HG03442 (cell line): Measurements from ENCODE around the gene ZNF304.

ENCODE experiments used
- ATAC-seq: cut with Tn5 transposase; IDR thresholded peaks from one replicate; pipeline ENCODE4 v1.9.1; 2021; ENCODE audit warnings: mild to moderate bottlenecking, moderate library complexity; ENCODE audit not compliant: unreplicated experiment

Gene ZNF304

DNA sequence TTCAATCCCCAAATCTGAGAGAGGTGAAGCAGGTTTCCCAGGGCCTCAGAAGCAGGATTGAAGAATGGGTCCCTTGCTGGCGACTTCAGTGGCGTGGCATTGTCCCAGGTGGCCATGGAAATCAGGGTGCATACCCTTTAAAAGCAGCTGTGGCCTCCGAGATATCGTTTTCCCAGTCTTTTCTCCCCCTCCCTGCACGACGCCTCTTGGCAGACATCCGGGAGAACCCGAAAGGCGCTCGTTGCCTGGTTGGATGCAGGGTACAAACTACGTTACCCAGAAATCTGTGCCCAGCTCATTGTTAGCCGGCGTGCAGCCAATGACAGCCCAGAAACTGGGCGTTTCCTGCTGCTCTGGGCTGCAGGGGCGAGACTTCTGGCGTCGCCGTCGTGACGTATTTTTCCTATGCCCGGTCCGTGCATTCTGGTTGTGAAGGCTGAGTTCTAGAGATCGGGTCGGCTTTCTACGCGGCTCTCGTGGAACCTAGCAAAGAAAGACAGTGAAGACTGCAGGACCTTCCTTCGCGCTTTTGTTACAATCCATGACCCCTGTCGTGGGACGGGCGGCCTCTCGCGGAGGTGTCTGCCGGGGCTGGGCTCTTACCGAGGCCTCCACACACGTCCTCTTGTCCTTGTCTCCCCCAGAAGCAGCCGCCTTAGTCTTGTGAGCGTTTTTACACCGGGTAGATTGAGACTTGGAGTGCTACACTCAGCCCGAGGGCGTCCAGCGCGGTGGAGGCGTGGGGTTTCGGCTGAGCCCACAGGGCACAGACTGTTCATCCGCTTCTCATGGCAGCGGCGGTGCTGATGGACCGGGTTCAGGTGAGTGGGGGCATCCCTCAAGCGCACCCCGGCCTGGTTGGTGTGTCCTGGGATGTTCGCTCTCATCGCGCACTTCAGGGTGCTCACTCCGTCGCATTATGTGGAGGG lies at the start of gene ZNF304:
ZNF304 (plus strand) TSS at position 395 of the 929 bp plus-strand sequence; CDS start at position 789, 394 bp downstream.
- peak; percentile 98 for ATAC-seq

DNA sequence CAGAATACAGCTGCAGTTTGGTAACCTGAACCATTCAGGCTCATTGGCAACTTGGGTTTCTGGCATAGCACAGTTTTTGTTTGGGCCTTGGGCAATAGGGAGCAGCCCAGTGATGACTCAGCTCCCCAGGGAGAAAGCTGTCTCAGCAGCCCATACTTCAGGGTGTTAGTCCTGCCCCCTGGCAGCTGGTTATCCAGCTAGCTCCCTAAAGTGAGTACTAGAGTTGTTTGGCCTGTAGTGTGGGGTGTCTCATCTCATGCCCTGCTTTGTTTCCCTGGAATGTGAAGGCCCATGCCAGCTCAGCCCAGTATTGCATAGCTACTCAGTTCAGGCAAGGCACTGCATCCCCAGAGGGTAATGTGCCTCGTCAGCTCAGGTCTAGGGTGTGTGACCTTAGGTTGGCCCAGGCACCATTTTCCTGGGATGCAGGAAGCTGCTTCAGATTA lies 49.0 kb upstream of the ZNF304 start:
- no peak for ATAC-seq

DNA sequence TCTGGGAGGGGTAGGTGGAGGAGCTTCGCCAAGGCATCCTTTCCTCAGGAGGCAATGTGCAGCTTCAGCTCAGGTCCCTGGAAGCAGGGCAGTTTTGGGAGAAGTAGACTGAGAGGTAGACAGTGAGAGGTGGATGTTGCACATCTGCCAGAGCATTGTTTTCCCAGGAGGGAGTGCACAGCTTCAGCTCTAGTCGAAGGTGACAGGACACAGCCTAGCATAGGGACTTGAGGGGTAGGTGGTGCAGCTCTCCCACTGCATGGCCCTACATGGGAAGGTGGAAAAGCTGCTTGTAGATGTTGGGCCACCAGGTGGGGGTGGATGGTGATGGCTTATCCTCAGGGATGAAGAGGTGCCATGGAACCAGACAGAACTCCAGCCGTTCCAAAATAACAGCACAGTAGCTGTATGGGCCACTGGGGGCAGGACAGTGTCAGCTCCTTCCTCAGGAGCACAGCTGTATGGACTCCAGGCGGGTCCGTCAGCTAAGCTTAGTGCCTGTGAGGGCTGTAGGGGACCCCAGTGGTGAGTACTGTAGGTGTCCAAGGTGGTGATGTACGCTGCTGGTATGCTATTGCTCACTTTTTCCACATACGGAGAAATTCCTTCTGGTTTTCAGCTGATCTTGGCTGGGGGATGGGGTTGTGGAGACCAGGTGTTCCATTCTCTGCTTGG lies 48.2 kb upstream of the ZNF304 start:
- no peak for ATAC-seq

DNA sequence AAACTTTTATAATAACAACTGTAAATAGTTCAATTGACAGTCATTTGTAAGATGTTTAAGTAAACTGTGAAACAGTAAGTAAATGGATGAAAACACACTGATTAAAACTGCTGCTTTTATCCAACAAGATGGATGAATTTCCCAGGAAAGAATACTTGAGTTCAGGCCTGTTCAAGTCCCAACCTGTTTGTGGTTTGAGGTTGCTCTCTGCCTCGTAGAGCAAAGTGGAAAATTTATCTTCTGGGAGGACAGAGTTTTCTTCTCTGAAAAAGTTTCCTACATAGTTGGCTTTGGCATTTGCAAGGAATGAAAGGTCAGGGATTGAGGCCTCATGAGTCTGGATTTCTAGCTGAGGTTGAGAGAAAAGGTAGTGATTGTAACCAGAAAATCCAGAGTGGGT lies 46.0 kb upstream of the ZNF304 start:
- ATAC-seq, result no peak

DNA sequence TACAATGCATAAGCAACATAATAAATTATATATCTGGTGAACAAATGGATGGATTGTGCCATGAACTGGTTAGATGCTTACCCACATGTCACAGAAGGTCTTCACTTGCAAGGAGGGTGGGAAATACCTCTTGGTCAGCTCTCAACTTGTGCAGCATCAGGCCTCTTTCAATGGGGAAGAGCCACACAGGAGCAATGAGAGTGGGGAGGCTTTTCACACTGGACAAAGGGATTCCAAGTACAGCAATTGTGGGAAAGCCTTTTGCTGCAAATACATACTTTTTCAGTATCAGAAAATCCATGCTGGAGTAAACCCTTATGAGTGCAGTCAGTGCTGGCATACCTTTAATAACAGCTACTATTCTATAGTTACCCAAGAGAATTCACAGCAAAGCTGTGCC lies 42.6 kb upstream of the ZNF304 start:
- no peak for ATAC-seq

DNA sequence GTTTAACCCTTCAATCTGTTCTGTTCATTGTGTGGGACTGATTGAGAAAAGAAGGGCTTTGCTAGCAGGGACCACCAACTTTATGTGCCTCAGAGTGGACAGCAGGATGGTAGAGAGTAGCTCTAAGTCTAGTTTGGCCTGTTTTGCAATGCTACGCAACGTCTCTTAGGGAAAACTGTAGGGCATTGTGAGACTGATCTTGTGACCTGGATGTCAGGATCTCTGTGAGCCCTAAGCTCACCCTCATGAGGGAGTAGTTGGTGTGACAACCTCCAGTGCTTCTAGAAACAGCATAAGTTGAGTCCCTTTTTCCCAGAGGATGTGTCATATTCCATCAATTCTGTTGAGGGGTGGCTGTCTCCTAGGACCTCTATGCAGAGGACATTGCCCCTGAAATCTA lies 40.3 kb upstream of the ZNF304 start:
- no peak for ATAC-seq

DNA sequence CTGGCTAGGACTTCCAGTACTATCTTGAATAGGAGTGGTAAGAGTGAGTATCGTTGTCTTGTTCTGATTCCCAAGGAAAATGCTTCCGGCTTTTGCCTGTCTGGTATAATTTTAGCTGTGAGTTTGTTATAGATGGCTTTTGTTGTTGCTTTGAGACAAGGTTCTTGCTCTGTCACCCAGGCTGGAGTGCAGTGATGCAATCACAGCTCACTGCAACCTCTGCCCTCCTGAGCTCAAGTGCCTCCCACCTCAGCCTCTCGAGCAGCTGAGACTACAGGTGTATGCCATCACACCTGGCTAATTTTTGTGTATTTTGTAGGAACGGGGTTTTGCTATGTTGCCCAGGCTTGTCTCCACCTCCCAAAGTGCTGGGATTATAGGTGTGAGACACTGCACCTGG lies 36.9 kb upstream of the ZNF304 start:
- no peak for ATAC-seq

DNA sequence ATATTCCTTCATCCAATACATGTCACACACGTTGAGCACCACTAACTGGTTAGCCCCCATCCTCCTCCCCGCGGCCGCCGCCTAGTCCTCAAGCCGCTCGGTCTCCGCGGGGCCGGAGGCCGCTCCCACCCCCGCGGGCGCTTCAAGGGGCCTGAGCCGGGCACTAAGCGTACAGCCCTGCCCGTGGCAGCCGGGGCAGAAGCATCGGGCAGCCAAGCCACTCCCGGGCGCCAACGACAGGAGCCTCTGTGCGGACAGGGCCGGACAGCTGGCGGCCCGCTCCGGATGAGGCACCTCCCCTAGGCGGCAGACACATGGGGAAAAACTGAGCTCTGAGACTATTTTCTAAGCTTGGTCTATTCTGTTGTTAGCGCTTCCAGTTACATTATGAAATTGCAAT lies 33.6 kb upstream of the ZNF304 start:
- ATAC-seq, result no peak

DNA sequence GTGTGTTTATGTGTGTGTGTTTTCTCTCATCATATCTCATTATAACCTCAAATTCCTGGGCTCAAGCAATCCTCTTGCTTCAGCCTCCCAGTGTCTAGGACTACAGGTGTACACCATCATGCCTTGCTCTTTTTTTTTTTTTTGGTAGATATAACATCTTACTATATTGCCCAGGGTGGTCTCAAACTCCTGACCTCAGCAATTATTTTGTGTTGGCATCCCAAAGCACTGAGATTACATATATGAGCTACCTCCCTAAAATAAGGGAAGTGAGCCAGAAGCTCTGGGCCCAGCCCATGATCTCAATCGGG lies 31.2 kb upstream of the ZNF304 start:
- ATAC-seq, result no peak

DNA sequence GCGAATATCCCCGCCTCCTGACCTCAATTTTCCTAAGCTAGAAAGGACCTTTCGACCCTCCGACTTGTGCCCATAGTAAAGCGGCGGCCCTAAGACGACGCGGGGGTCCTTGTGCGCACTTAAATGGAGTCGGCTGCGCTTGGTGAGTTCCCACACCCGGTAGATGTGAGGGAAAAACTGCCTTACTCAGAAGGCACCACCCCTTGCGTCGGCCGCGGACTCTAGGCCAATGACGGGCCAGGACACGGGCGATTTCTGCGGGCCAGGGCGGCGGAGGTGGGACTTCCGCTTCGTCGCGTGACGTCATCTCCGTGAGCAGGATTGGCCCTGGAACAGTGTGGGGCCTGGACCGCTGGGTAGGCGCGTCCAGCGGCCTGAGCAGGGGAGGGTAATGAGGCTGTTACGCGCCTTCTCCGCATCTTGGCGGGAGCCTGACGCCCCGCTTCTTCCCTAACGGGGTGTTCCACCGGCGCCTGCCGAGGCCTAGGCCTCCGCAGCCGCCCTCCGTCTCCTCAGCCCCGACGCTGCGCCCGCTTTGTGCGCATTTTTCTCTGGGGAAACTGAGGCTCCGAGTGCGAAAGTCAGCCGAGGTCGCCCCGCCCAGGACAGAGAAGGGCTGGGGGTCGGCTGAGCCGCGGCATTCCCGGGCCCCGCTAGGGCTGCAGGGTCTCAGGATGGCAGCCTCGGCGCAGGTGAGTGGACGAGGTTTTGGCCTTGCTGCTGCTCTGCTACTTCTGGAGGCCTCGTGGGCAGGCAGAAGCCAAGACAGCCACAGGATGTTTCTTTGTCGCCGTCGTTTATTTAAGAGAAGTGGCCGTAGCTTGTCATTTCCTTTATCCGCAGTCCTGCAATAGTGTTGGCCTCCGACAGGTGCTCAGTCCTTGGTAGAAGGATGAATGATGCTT lies 30.6 kb upstream of the ZNF304 start, which contains the start of gene ZNF543:
ZNF543 (plus strand) TSS at position 293 of the 905 bp plus-strand sequence; CDS start at position 675, 382 bp downstream.
- peak; percentile 98 for ATAC-seq

DNA sequence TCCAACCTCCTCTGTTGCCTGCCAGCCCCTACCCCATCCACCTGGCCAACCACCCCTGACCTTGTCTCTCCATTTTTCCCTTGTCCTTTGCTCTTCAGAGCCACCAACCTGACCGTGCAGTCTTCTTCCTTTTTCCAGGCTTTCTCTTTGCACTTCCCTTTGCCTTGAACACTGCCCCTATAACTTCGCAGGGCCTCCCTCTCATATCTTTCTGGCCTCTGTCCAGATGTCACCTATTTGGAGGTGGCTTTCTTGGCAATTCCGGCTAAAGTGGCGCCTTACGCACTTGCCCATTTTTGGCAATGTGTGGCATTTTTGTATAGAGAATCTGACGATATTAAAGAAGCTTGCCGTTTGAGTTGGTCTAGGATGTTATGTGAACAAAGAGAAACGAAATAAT lies 30.0 kb upstream of the ZNF304 start:
- no peak for ATAC-seq

DNA sequence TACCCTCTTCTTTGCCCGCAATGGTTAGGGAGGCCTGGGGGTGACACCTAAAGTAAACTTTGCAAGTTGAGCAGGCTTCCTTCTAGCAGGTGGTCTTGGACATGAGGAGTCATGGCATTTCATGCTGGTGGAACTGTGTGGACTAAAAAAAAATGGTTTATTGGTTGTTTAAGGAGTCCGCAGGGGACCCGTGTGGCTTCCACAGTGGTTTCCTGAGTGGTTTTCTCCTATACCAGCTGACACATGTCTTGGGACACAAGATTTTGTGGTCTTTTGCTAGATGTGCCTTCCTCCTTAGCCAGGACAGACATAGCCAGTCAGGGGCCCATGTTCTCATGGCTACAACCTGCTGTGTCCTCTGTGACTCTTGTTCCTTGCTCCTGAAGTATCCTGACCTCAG lies 29.3 kb upstream of the ZNF304 start:
- no peak for ATAC-seq

DNA sequence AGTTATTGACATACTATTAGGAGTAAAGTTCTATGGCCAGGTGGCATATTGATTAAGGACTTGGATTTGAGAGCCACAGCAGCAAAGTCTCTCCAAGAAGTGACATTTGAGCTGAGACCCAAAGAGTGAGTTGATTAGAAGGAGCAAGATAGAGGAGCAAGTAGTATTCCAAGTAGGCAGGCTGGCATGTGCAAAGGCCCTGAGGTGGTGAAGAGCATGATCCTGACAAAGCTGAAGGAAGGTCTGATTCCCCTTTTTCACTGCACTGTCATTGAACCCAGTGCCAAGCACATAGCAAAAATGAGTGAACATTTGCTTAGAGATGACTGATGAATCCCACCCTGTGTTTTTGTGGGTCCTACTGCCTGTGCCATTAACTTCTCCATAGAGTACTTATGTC lies 26.1 kb upstream of the ZNF304 start:
- ATAC-seq, result no peak

DNA sequence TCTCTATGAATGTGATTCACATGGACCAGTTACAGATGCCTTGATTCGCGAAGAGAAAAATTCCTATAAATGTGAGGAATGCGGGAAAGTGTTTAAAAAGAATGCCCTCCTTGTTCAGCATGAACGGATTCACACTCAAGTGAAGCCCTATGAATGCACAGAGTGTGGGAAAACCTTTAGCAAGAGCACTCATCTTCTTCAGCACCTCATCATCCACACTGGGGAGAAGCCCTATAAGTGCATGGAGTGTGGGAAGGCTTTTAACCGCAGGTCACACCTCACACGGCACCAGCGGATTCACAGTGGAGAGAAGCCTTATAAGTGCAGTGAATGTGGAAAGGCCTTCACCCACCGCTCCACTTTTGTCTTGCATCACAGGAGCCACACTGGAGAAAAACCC lies 23.1 kb upstream of the ZNF304 start:
- ATAC-seq, result no peak

DNA sequence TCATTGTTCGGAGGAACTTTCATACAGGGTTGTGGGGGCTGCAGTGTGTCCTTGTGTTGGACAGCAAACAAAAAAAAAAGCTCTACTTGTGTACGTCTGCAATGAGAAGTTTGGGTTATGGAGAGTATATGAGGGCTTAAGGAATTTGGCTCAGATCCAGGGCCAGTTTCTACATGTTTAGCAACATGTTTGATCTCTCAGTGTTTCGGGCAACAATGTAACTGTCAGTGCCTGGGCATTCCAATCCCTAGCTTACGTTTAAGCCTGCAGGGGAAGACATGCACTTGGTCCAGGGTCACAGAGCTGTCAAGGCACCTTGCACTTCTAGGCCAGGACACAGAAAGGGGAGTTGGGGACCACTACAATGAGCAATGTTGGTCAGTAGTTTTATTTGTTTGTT lies 16.9 kb upstream of the ZNF304 start:
- no peak for ATAC-seq

DNA sequence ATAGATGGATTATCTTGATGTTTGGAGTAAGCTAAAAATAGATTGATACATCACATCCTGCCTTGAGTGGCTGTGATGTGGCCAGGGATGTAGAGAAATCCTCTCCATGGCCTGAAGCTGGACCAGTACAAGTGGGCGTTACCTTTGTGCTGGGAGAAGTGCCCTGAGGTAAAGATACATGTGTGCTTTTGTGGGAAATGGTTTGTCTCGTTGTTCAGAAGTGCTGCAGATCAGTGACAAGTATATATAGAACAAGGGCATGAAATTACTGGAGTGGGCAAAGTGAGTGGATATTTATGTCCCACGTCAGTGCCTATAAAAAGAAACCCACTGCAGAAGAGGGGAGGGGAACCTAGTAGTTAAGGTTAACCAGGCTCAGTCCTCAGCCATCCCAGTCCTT lies 12.2 kb upstream of the ZNF304 start:
- ATAC-seq, result no peak

DNA sequence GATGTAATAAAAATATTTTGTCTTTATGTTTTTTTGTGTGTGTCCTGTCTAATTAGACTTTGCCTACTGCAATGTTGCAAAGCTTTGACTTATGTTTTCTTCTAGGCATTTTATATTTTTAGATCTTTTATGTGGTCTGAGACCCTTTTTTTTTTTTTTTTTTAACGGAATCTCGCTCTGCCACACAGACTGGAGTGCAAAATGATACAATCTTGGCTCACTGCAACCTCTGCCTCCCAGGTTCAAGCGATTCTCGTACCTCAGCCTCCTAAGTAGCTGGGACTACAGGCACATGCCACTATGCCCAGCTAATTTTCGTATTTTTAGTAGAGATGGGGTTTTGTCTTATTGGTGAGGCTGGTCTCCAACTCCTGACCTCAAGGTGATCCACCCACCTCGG lies 8.5 kb upstream of the ZNF304 start:
- ATAC-seq, result no peak

DNA sequence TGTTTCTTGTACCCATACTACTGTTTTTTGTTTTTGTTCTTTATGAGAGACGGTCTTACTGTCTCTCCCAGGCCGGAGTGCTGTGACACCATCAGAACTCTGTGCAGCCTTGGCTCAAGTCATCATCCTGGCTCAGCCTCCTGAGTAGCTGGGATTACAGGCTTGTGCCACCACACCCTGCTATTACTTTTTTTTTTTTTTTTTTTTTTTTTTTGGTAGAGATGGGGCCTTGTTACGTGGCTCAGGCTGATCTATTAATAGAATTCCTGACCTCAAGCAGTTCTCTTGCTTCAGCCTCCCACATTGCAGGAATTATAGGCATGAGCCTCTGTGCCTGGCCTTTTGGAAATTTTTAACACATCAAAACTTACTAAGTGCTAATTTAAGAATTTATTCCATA lies 2.9 kb upstream of the ZNF304 start:
- ATAC-seq, result no peak

DNA sequence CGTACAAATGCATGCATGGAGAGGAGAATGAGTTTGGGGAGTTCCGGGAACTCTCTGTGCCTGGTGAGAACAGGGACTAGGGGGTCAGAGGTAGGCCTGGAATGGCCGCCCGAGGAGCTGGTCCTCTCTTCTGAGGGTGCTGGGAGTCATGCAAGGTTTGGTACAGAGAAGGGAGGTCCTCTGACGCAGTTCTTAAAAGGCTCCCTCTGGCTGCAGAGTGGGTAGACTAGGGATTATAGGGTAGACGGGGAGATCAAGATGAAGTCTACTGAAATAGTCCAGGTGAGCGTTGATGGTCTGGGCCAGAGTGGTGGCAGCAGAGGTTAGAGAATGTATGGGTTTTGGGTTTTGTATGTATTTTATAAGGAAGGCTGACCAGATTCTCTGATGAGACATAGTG lies 796 bp downstream of the ZNF304 start:
- ATAC-seq, result no peak

DNA sequence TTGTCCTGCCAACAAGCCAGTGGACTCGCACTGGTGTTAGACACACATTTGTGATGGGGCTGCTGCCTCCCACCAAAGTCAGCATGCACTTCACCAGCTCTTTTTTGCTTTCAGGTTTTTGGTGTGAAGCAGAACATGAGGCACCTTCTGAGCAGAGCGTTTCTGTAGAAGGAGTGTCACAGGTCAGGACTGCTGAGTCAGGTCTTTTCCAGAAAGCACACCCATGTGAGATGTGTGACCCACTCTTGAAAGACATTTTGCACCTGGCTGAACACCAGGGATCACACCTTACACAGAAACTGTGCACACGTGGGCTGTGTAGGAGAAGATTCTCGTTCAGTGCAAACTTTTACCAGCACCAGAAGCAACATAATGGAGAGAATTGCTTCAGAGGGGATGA lies 4.8 kb downstream of the ZNF304 start:
- ATAC-seq, result no peak

DNA sequence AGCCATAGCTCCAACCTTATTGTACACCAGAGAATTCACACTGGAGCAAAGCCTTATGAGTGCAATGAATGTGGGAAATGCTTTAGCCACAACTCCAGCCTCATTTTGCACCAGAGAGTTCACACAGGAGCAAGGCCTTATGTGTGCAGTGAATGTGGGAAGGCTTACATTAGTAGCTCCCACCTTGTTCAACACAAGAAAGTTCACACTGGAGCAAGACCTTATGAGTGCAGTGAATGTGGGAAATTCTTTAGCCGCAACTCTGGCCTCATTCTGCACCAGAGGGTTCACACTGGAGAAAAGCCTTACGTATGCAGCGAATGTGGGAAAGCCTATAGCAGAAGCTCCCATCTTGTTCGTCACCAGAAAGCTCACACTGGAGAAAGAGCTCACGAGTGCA lies 6.3 kb downstream of the ZNF304 start:
- ATAC-seq, result no peak
